H1 (cell line): Measurements from ENCODE around the gene TRIM7. TPM values are rescaled to one million over a fixed set of nuclear protein-coding genes. Genes with fewer than 3 reads are reported as not detected.

Experiments used
- CTCF ChIA-PET: fragments of 300-600 bp; sonication (Branson Sonifier 250); formaldehyde crosslinking; loops from one replicate; lab custom pipeline; 2021; ENCODE audit not compliant: partially characterized antibody; lab: Charles Lee
- POLR2A ChIA-PET: fragments of 300-600 bp; sonication (Branson Sonifier 250); formaldehyde crosslinking; loops from one replicate; lab custom pipeline; 2021; ENCODE audit warnings: inconsistent platforms; ENCODE audit not compliant: partially characterized antibody; lab: Charles Lee
- DNase-seq, 2 experiments: peaks; one replicate each; pipeline versions ENCODE4 v3.0.0 to v3.0.0-alpha.2; 2010 to 2022; ENCODE audit warnings: low spot score in 2 of 2, low read depth in 1 of 2, mixed read lengths in 1 of 2
- FAIRE-seq: peaks from 2 replicates; lab custom pipeline; 2011; peaks lifted over from hg19 to GRCh38; lab: Jason Lieb, UNC
- H2AFZ ChIP-seq: 2 replicates; pipeline ENCODE4 v1.8.1; 2012; ENCODE audit warnings: low read length, inconsistent platforms
- H2AK5ac ChIP-seq: 2 replicates; pipeline ENCODE4 v1.6.1; 2013; ENCODE audit warnings: low read depth, low read length
- H2BK120ac ChIP-seq: replicated peaks from 2 replicates; pipeline ENCODE3; 2013; ENCODE audit warnings: low read depth, low read length, inconsistent platforms
- H2BK12ac ChIP-seq: 2 replicates; pipeline ENCODE4 v1.6.1; 2013; ENCODE audit warnings: low read depth, low read length
- H2BK15ac ChIP-seq: 2 replicates; pipeline ENCODE4 v1.6.1; 2013; ENCODE audit warnings: low read length
- H2BK20ac ChIP-seq: 2 replicates; pipeline ENCODE4 v1.6.1; 2013; ENCODE audit warnings: low read length
- H2BK5ac ChIP-seq: 2 replicates; pipeline ENCODE4 v1.6.1; 2013; ENCODE audit warnings: low read depth, low read length
- H3K14ac ChIP-seq: 2 replicates; pipeline ENCODE4 v1.6.1; 2013; ENCODE audit warnings: inconsistent platforms; ENCODE audit not compliant: insufficient read length
- H3K18ac ChIP-seq: 2 replicates; pipeline ENCODE4 v1.6.1; 2013; ENCODE audit warnings: low read length; ENCODE audit errors: extremely low read depth
- H3K23ac ChIP-seq: 2 replicates; pipeline ENCODE4 v1.6.1; 2013; ENCODE audit warnings: inconsistent platforms; ENCODE audit not compliant: insufficient read length
- H3K23me2 ChIP-seq: 2 replicates; pipeline ENCODE4 v1.6.1; 2013; ENCODE audit warnings: low read depth, low read length
- H3K27ac ChIP-seq: 2 replicates; pipeline ENCODE4 v1.6.1; 2011; ENCODE audit warnings: low read depth, low read length, inconsistent platforms
- H3K27me3 ChIP-seq, 4 experiments: replicated peaks in 1 of 4; 1 replicate in 1 of 4; 2 replicates in 3 of 4; pipeline versions ENCODE4 v1.6.1 to v1.8.1; 2011 to 2013; ENCODE audit warnings: low read length in 3 of 4, mild to moderate bottlenecking in 3 of 4, inconsistent platforms in 2 of 4, mixed read lengths in 2 of 4, moderate library complexity in 1 of 4; ENCODE audit not compliant: control insufficient read depth in 3 of 4, insufficient read depth in 3 of 4; ENCODE audit errors: extremely low read depth in 1 of 4
- H3K36me3 ChIP-seq, 4 experiments: 2 replicates each; pipeline versions ENCODE4 v1.6.1 to v1.8.1; 2011 to 2013; ENCODE audit warnings: mild to moderate bottlenecking in 4 of 4, low read length in 3 of 4, moderate library complexity in 2 of 4, control low read depth in 1 of 4, inconsistent platforms in 1 of 4; ENCODE audit not compliant: insufficient read depth in 4 of 4, control insufficient read depth in 2 of 4
- H3K4ac ChIP-seq: replicated peaks from 2 replicates; pipeline ENCODE3; 2013; ENCODE audit warnings: low read length, low read depth, mixed read lengths, inconsistent platforms; ENCODE audit not compliant: insufficient read length
- H3K4me1 ChIP-seq, 4 experiments: replicated peaks in 1 of 4; 1 replicate in 1 of 4; 2 replicates in 3 of 4; pipeline versions ENCODE4 v1.6.1 to v1.8.1; 2011 to 2013; ENCODE audit warnings: low read length in 3 of 4, inconsistent platforms in 2 of 4, mixed read lengths in 1 of 4; ENCODE audit not compliant: insufficient read depth in 4 of 4, control insufficient read depth in 3 of 4
- H3K4me2 ChIP-seq, 2 experiments: 2 replicates each; pipeline versions ENCODE4 v1.6.1 to v1.8.1; 2011 to 2013; ENCODE audit warnings: low read depth in 2 of 2, low read length in 2 of 2, control low read depth in 1 of 2, inconsistent platforms in 1 of 2, mild to moderate bottlenecking in 1 of 2; ENCODE audit not compliant: insufficient read depth in 1 of 2
- H3K4me3 ChIP-seq, 4 experiments: fragments of 200-600, 300-600 bp in 1 of 4; sonication (generic), shearing (Covaris generic), sonication (Bioruptor Twin) in 1 of 4; 2 replicates each; pipeline versions ENCODE4 v1.5.1 to v1.8.1; 2011 to 2016; ENCODE audit warnings: low read length in 4 of 4, low read depth in 3 of 4, control low read depth in 2 of 4, inconsistent platforms in 2 of 4, mild to moderate bottlenecking in 2 of 4, mixed read lengths in 1 of 4, moderate library complexity in 1 of 4; ENCODE audit not compliant: insufficient read depth in 2 of 4; ENCODE audit errors: extremely low read depth in 1 of 4
- H3K56ac ChIP-seq: replicated peaks from 2 replicates; pipeline ENCODE3; 2013; ENCODE audit warnings: low read depth, mild to moderate bottlenecking, mixed read lengths, low read length, inconsistent platforms; ENCODE audit not compliant: insufficient read length
- H3K79me1 ChIP-seq: 2 replicates; pipeline ENCODE4 v1.6.1; 2013; ENCODE audit warnings: low read depth, low read length, control low read depth
- H3K79me2 ChIP-seq, 2 experiments: 2 replicates each; pipeline versions ENCODE4 v1.6.1 to v1.8.1; 2012 to 2013; ENCODE audit warnings: low read length in 2 of 2, mild to moderate bottlenecking in 2 of 2, inconsistent platforms in 1 of 2; ENCODE audit not compliant: insufficient read depth in 2 of 2, control insufficient read depth in 1 of 2
- H3K9ac ChIP-seq, 4 experiments: replicated peaks in 1 of 4; 1 replicate in 1 of 4; 2 replicates in 3 of 4; pipeline versions ENCODE4 v1.6.1 to v1.8.1; 2011 to 2013; ENCODE audit warnings: low read depth in 3 of 4, low read length in 3 of 4, control low read depth in 2 of 4, mild to moderate bottlenecking in 2 of 4, moderate library complexity in 2 of 4, inconsistent platforms in 1 of 4; ENCODE audit errors: extremely low read depth in 1 of 4
- H3K9me3 ChIP-seq, 2 experiments: 2 replicates each; pipeline versions ENCODE4 v1.6.1 to v1.8.1; 2012 to 2013; ENCODE audit warnings: mild to moderate bottlenecking in 2 of 2, moderate library complexity in 2 of 2, control low read depth in 1 of 2, inconsistent platforms in 1 of 2, low read depth in 1 of 2, low read length in 1 of 2, mixed read lengths in 1 of 2; ENCODE audit not compliant: insufficient read depth in 2 of 2
- H4K20me1 ChIP-seq, 2 experiments: replicated peaks in 1 of 2; 2 replicates each; pipeline versions ENCODE3 to v1.8.1; 2011 to 2013; ENCODE audit warnings: inconsistent platforms in 2 of 2, low read length in 2 of 2, mild to moderate bottlenecking in 1 of 2; ENCODE audit not compliant: insufficient read depth in 2 of 2, control insufficient read depth in 1 of 2
- H4K5ac ChIP-seq: 2 replicates; pipeline ENCODE4 v1.6.1; 2013; ENCODE audit warnings: low read length, low read depth, mixed read lengths, inconsistent platforms; ENCODE audit not compliant: insufficient read length
- H4K8ac ChIP-seq: 2 replicates; pipeline ENCODE4 v1.8.0; 2013; ENCODE audit warnings: mild to moderate bottlenecking, moderate library complexity, low read length, inconsistent platforms; ENCODE audit not compliant: insufficient read depth; ENCODE audit errors: extremely low read depth
- H4K91ac ChIP-seq: replicated peaks from 2 replicates; pipeline ENCODE3; 2013; ENCODE audit warnings: low read length, mixed read lengths, inconsistent platforms; ENCODE audit not compliant: insufficient read length
- ASH2L ChIP-seq: fragments of 200-600, 300-600 bp; sonication (generic); IDR thresholded peaks from one replicate; pipeline ENCODE4 v1.7.1; 2017; ENCODE audit warnings: low read length
- BACH1 ChIP-seq: IDR thresholded peaks from 2 replicates; pipeline ENCODE4 v1.6.1; 2012; ENCODE audit warnings: low read length, improper control_type of control experiment
- BCL11A ChIP-seq, 2 experiments: IDR thresholded peaks; one replicate each; pipeline ENCODE4 v1.6.1; 2011; ENCODE audit warnings: low read depth in 2 of 2, low read length in 2 of 2, mild to moderate bottlenecking in 2 of 2
- EP300 ChIP-seq, 2 experiments: IDR thresholded peaks; 1 replicate in 1 of 2; 2 replicates in 1 of 2; pipeline ENCODE4 v1.6.1; 2011 to 2012; ENCODE audit warnings: low read depth in 2 of 2, low read length in 2 of 2, mild to moderate bottlenecking in 2 of 2, borderline replicate concordance in 1 of 2, inconsistent platforms in 1 of 2, moderate library complexity in 1 of 2
- FOSL1 ChIP-seq: IDR thresholded peaks from 2 replicates; pipeline ENCODE4 v1.6.1; 2011; ENCODE audit warnings: mild to moderate bottlenecking, low read depth, low read length, moderate library complexity; ENCODE audit not compliant: insufficient read depth
- GTF2F1 ChIP-seq: IDR thresholded peaks from 2 replicates; pipeline ENCODE4 v1.6.1; 2012; ENCODE audit warnings: low read depth, low read length, improper control_type of control experiment, borderline replicate concordance
- JUN ChIP-seq: IDR thresholded peaks from 2 replicates; pipeline ENCODE4 v1.6.1; 2011; ENCODE audit warnings: low read depth, mild to moderate bottlenecking, improper control_type of control experiment, low read length
- NRF1 ChIP-seq: IDR thresholded peaks from 2 replicates; pipeline ENCODE4 v1.6.1; 2011; ENCODE audit warnings: mild to moderate bottlenecking, low read depth, low read length, improper control_type of control experiment
- POU5F1 ChIP-seq: IDR thresholded peaks from 2 replicates; pipeline ENCODE4 v1.6.1; 2011; ENCODE audit warnings: low read depth, mild to moderate bottlenecking, low read length, moderate library complexity
- SUZ12 ChIP-seq: fragments of 200-600 bp; sonication (generic); IDR thresholded peaks from 2 replicates; pipeline ENCODE4 v1.6.1; 2012; ENCODE audit warnings: mild to moderate bottlenecking, inconsistent platforms, low read length, moderate library complexity, mixed read lengths
- TAF1 ChIP-seq: IDR thresholded peaks from 2 replicates; pipeline ENCODE4 v1.6.1; 2011; ENCODE audit warnings: mild to moderate bottlenecking, low read depth, low read length
- WGBS, 2 experiments: shearing (Covaris generic) in 1 of 2; methylation state at CpG; one replicate each; pipeline versions ENCODE4 v1.1.6 to v1.1.7; 2013 to 2015; ENCODE audit warnings: low lambda C conversion rate in 2 of 2, mixed read lengths in 2 of 2, inconsistent platforms in 1 of 2, low coverage in 1 of 2, missing lambda C conversion rate in 1 of 2; ENCODE audit not compliant: insufficient replicate concordance in 2 of 2, insufficient coverage in 1 of 2, insufficient read length in 1 of 2; ENCODE audit errors: extremely low coverage in 1 of 2, missing lambda C conversion rate in 1 of 2; 5-methylcytosine and 5-hydroxymethylcytosine counted together
- polyA plus RNA-seq, 7 experiments: library from polyadenylated mRNA; depleted of rRNA in 3 of 7; stranded (reverse) in 5 of 7; unstranded in 2 of 7; fragments of >200 nt in 5 of 7; fragments of 200-250 nt in 2 of 7; gene quantifications; 1 replicate in 5 of 7; 2 replicates in 1 of 7; 4 replicates in 1 of 7; pipeline versions ENCODE4 v1.2.1 to v1.2.3, GENCODE V29; 2011 to 2013; ENCODE audit warnings: missing spikeins in 2 of 7, mixed read lengths in 2 of 7
- total RNA-seq: library from RNA; stranded (reverse); fragmentation: NEBNext Ultra II Directional; extraction: Animal tissue kit (Norgen Biotek cat#: 25700); gene quantifications from 2 replicates; pipeline ENCODE4 v1.2.1, GENCODE V29; 2021

TRIM7 gene
- total and polyA plus RNA-seq, 2 of the 8 experiments (the other 6 are each of a cell fraction or from before 2014, with no cell fraction given): 0.36 to 0.47 TPM

DNA sequence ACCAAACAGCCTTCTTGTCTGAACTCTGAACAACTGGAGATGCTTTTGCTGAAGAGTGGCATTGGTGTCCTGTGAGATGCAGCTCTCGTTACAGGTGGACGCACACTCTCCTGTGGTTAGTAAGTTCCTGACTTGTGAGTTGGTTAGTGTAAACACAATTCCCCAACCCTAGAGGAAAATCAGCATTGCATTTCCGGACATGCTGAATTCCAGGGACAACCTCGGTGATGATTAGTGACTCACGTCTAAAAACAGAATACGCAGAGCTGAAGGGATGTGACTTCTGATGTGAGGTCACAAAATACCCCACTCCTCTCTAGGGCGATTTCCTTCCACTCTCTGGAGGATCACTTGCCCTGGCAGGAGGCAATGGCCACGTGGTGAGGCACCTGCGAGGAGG, 52.6 kb downstream of the TRIM7 start:
- H3K79me2 ChIP-seq: no peaks in the 10 kb centered on the region
- H4K8ac ChIP-seq: no peak overlapping the region
- H3K4me2 ChIP-seq: no peak overlapping the region
- H2BK20ac ChIP-seq: no peak overlapping the region
- no peak overlapping the region for H2AFZ ChIP-seq
- H3K79me1 ChIP-seq: no peaks in the 10 kb centered on the region
- H3K9me3 ChIP-seq: no peaks in the 10 kb centered on the region
- no peak overlapping the region for H3K27ac ChIP-seq
- H2BK120ac ChIP-seq: no peak overlapping the region
- no peak overlapping the region for H3K56ac ChIP-seq
- no peak overlapping the region for H3K9ac ChIP-seq
- no peak overlapping the region for H3K4me3 ChIP-seq
- H2BK5ac ChIP-seq: no peak overlapping the region
- CTCF ChIA-PET: interaction anchor here (1.1 to 1.2 kb wide), 2 partner anchors 34 to 52 kb away, joined by 3 to 4 read pairs; no protein-coding TSS in a partner anchor
- H4K20me1 ChIP-seq: no peaks in the 10 kb centered on the region
- no peaks in the 10 kb centered on the region for H3K23me2 ChIP-seq
- no peak overlapping the region for H3K23ac ChIP-seq
- H3K14ac ChIP-seq: no peak overlapping the region
- no peak overlapping the region for H2BK15ac ChIP-seq
- FAIRE-seq (no peak), DNase-seq (no peak)
- POLR2A ChIA-PET: no interaction called here
- WGBS, 2 experiments: 84% methylated on average over 9 of the region's 9 CpGs; no CpG with 5 or more reads in 1 of the 2 experiments
- H2BK12ac ChIP-seq: no peak overlapping the region
- H2AK5ac ChIP-seq: no peak overlapping the region
- no peak overlapping the region for H4K5ac ChIP-seq
- H3K27me3 ChIP-seq: no peaks in the 10 kb centered on the region
- H3K4me1 ChIP-seq: peaks cover 0 to 6% (median 1%) of the 10 kb centered on the region in 4 experiments; a peak in 4 of 7 replicates
- H4K91ac ChIP-seq: no peak overlapping the region
- TF ChIP-seq POU5F1 (no peak), GTF2F1 (no peak), ASH2L (no peak), TAF1 (no peak), EP300 (IDR thresholded peaks at IDR 0.05; ENCODE audit: borderline replicate concordance in 1 of 2, low read depth in 2 of 2, low read length in 2 of 2) (no peak), JUN (no peak), BCL11A (IDR thresholded peaks at IDR 0.05; ENCODE audit: low read depth in 2 of 2, low read length in 2 of 2) (no peak), SUZ12 (no peak), FOSL1 (no peak), BACH1 (no peak), NRF1 (no peak)
- H3K4ac ChIP-seq: no peak overlapping the region
- no peaks in the 10 kb centered on the region; a peak in 1 of 8 replicates for H3K36me3 ChIP-seq
- no peak overlapping the region for H3K18ac ChIP-seq
